ENCODE results near the gene HERC4.

The HERC4 gene

GRCh38 chr10:67965456-67965855 is 109.6 kb downstream of the HERC4 start:
- DNase-seq (ENCODE audit: low read depth in 2 of 2): no peak

GRCh38 chr10:67959839-67960476 is 115.1 kb downstream of the HERC4 start:
- DNase-seq (ENCODE audit: low read depth in 2 of 2): no peak

GRCh38 chr10:67955614-67956013 is 119.5 kb downstream of the HERC4 start:
- no peak for DNase-seq (ENCODE audit: low read depth in 2 of 2)

- no peak for DNase-seq (ENCODE audit: low read depth in 2 of 2)
Measured at GRCh38 chr10:67943917-67944316, 131.2 kb downstream of the HERC4 start.

- no peak for DNase-seq (ENCODE audit: low read depth in 2 of 2)
Measured at GRCh38 chr10:67936416-67936815, 138.7 kb downstream of the HERC4 start.

GRCh38 chr10:67935223-67935622 is 139.9 kb downstream of the HERC4 start:
- no peak for DNase-seq (ENCODE audit: low read depth in 2 of 2)

- no peak for DNase-seq (ENCODE audit: low read depth in 2 of 2)
Measured at GRCh38 chr10:67934336-67934735, 140.7 kb downstream of the HERC4 start.

- no peak for DNase-seq (ENCODE audit: low read depth in 2 of 2)
Measured at GRCh38 chr10:67933199-67933598, 141.9 kb downstream of the HERC4 start.

- no peak for DNase-seq (ENCODE audit: low read depth in 2 of 2)
Measured at GRCh38 chr10:67926951-67927350, 148.1 kb downstream of the HERC4 start.

GRCh38 chr10:67925449-67926005 is 149.6 kb downstream of the HERC4 start:
- no peak for DNase-seq (ENCODE audit: low read depth in 2 of 2)

GRCh38 chr10:67924136-67924535 is 150.9 kb downstream of the HERC4 start:
- no peak for DNase-seq (ENCODE audit: low read depth in 2 of 2)

- no peak for DNase-seq (ENCODE audit: low read depth in 2 of 2)
Measured at GRCh38 chr10:67923551-67923950, 151.5 kb downstream of the HERC4 start.

- no peak for DNase-seq (ENCODE audit: low read depth in 2 of 2)
Measured at GRCh38 chr10:67921065-67921464, 154.0 kb downstream of the HERC4 start.

GRCh38 chr10:67917679-67918078 is 157.4 kb downstream of the HERC4 start:
- DNase-seq (ENCODE audit: low read depth in 2 of 2): no peak

- DNase-seq (ENCODE audit: low read depth in 2 of 2): no peak
Measured at GRCh38 chr10:67917169-67917568, 157.9 kb downstream of the HERC4 start.

GRCh38 chr10:67914777-67915340 is 160.2 kb downstream of the HERC4 start:
- DNase-seq (ENCODE audit: low read depth in 2 of 2): no peak

GRCh38 chr10:67912331-67912946 is 162.6 kb downstream of the HERC4 start:
- no peak for DNase-seq (ENCODE audit: low read depth in 2 of 2)

GRCh38 chr10:67903581-67903980 is 171.5 kb downstream of the HERC4 start:
- DNase-seq (ENCODE audit: low read depth in 2 of 2): no peak

GRCh38 chr10:67893637-67894036 is 181.4 kb downstream of the HERC4 start:
- DNase-seq (ENCODE audit: low read depth in 2 of 2): no peak

- peak; percentile 70 for DNase-seq (ENCODE audit: low read depth in 2 of 2)
Measured at GRCh38 chr10:67884842-67885670, 190.0 kb downstream of the HERC4 start.

GRCh38 chr10:67884313-67884841 is 190.7 kb downstream of the HERC4 start, which contains the start of gene SIRT1:
Gene SIRT1, plus strand, starts transcription at chr10:67884656. Its CDS starts 66 bp downstream, at chr10:67884722.
- DNase-seq (ENCODE audit: low read depth in 2 of 2): peak; percentile 86 to 92
